GM21360 (cell line): ENCODE measurements around the gene ACOXL.

Experiments used
- ATAC-seq: cut with Tn5 transposase; IDR thresholded peaks from one replicate; pipeline ENCODE4 v1.9.1; 2021; ENCODE audit warnings: mild to moderate bottlenecking, moderate library complexity; ENCODE audit not compliant: unreplicated experiment

Gene ACOXL

GRCh38 chr2:110994250-110994961 is 262.0 kb downstream of the ACOXL start:
- ATAC-seq = no peak

DNA sequence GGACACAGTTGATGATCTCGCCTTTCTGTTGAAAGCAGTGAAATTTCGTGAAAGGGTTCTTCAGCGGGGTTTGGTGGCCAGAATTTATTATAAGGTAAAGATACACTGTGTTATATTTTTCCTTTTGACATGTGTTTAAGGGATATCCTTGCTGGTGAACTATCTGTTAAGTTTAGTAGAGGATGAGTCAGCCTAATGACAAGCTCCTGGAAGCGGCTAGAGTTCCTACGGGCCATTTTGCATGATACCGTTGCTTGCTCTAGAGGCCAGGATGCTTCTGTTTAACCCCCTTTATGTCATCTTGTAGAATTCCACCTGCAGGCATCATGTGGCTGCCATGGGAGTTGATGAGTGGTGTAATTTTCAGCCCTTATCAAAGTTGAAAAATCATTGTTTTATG is 263.5 kb downstream of the ACOXL start:
- no peak for ATAC-seq

DNA sequence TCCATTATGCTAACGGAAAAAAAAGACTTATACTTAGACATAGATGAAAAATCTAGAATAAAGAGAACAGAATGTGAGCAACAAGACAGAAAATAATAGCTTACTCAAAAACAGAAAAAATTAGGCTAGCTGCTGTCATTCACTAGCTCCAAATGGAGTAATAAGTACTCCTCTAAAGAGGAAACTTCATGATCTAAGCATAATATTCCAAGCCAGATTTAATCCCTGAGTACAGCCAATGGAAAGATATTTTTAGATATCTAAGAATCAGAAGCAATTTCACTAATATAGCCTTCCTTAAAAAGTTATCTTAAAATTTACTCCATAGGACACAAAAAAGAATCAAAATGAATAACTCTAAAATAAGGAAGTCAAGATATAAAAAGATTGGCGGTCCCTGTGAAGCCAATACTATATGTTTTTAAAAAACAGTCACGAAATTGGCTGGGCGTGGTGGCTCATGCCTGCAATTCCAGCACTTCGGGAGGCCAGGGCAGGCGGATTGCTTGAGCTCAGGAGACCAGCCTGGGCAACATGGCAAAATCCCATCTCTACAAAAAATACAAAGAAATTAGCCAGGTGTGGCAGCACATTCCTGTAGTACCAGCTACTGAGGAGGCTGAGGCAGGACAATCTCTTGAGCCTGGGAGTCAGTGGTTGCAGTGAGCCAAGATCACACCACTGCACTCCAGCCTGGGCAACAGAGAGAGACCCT is 265.1 kb downstream of the ACOXL start:
- no peak for ATAC-seq

- no peak for ATAC-seq
These were observed 265.9 kb downstream of the ACOXL start for GRCh38 chr2:110998311-110998710.

DNA sequence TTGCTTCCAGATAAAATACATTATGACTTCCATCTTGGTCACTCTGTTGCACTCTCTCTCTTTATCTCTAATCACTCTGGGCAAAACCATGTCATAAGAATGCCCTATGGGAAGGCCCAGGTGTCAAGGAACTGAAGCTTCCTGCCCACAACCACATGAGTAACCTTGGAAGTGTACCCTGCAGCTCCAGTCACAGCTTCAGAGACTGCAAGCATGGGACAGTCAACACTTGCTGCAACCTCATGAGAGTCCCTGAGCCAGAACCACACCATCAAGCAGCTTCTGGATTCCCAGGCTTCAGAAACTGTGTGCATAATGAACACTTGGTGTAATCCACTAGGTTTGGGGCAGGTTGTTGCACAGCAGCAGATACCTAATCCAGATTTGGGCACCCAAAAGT is 267.3 kb downstream of the ACOXL start:
- ATAC-seq = no peak

- ATAC-seq = no peak
These were observed 272.9 kb downstream of the ACOXL start for GRCh38 chr2:111005307-111005706.

GRCh38 chr2:111005821-111006220 is 273.4 kb downstream of the ACOXL start:
- ATAC-seq = no peak

DNA sequence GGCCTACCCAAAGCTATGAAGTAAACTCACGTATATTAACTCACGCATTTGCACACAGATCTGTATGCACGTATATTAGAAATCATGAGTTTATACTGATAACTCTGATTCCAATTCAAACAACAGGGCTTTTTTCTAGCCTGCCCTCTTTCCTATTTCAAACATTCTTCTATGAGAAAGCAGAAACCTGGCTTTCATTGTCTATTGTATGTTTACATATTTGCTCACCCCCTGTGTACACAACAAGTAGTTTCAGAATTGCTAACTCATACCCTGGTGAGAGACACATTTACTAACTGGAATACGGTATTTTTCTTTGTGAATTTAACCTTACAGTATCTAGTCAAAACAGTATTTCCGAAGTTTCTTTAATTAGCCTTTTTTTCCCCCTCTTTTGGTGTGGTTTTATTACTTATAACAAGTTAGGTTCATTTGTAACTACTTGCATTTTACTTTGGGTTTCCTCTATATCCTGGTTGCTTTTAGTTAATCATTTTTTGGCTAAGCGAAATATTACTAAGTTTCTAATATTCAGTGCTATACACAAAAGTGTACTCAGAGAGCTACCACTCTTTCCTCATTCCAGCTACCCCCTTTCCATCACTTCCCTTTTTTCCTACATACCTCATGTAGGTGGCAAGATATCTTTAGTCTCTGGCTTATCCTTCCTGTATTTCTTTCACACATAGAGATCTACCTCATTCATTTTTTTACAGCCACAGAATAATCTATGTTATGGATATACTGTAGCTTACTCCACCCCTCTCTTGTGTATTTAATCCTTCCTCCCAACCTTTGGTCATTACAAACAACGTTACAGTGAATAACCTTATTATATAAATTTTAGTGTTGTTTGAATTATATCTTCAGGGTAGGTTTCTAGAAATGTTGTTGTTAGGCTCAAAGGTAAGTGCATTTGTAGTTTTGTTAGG is 275.6 kb downstream of the ACOXL start:
- no peak for ATAC-seq

GRCh38 chr2:111011218-111011617 is 278.8 kb downstream of the ACOXL start:
- no peak for ATAC-seq

DNA sequence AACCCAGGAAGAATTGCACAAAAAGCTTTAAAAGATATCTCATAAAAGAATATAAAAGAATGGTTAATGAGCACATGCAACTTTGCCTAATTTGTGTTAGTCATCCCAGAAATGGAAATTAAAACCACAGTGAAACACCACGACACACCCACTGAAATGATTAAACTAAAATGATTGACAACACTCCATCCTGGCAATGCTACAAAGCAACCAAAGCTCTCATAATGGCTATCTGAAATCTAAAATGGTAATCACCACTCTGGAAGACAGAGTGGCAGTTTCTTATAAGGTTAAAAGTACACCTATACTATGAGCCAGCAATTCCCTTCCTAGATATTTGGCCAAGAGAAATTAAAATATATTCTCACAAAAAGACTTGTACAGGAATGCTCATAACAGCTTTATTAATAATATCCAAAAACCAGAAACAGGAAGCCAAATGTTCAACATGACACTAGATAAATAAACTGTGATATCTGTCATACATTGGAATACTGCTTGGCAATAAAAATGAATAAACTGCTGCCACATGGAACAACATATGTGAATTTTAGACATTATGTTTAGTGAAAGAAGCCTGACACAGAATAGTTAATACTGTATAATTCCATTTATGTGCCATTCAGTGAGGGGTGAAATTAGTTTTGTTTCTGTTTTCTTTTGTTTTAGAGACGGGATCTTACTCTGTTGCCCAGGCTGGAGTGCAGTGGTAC is 283.1 kb downstream of the ACOXL start:
- ATAC-seq = no peak

- no peak for ATAC-seq
These were observed 284.8 kb downstream of the ACOXL start for GRCh38 chr2:111017034-111017622.

DNA sequence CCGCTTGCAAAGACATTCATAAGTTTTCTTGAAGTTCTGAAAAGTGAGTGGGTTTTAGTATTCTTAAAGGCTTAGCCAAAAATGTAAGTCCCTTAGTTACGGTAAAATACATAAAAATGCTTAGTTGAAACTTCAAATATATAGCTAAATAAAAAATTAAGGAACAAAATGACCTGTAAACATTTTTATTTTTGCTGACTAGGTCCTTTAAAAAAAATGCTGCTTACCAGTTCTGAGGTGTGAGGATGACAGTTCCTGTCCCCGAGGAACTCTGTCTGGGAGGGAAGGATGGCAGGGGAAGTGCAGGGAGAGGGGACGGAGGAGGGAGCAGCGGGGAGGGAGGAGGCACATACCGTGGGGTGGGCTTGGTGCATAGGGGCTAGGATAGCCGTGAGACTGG is 285.5 kb downstream of the ACOXL start:
- ATAC-seq = no peak

GRCh38 chr2:111019381-111019780 is 287.0 kb downstream of the ACOXL start:
- no peak for ATAC-seq

DNA sequence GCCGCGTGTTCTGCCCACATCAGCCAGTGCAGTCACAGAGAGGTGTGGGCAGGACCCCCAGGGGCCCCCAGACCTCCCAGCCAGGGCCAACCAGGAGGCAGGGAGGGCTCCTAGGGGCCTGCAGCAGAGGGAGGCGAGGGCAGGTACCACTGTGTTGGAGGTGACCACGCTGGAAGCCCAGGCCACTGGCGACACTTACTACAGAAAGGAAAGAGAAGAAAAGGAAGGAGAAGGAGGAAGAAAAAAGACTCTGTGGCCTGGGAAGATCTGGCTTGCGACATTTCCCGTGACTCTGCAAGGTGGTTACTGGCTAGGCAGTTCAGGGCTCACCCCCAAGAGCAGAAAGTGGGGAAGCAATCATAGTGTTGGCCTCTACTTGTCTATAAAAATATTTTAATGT is 290.3 kb downstream of the ACOXL start:
- no peak for ATAC-seq

- no peak for ATAC-seq
These were observed 292.1 kb downstream of the ACOXL start for GRCh38 chr2:111024496-111024895.

DNA sequence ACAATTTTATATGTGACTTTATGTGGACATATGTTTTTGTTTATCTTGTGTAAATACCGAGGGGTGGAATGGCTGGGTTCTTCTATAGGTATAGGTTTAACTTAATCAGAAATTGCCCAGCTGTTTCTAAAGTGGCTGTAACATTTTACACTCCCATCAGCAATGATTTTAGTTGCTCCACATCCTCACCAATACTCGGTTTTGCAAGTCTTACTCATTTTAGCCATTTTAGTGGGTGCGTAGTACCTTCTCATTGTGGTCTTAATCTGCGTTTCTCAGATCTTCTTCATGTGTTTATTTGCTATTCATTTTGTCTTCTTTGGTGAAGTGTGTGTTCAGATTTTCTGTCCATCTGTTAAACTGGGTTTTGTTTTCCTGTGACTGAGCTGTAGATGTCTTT is 292.9 kb downstream of the ACOXL start:
- ATAC-seq = no peak

- ATAC-seq = no peak
These were observed 296.3 kb downstream of the ACOXL start for GRCh38 chr2:111028720-111029119.

DNA sequence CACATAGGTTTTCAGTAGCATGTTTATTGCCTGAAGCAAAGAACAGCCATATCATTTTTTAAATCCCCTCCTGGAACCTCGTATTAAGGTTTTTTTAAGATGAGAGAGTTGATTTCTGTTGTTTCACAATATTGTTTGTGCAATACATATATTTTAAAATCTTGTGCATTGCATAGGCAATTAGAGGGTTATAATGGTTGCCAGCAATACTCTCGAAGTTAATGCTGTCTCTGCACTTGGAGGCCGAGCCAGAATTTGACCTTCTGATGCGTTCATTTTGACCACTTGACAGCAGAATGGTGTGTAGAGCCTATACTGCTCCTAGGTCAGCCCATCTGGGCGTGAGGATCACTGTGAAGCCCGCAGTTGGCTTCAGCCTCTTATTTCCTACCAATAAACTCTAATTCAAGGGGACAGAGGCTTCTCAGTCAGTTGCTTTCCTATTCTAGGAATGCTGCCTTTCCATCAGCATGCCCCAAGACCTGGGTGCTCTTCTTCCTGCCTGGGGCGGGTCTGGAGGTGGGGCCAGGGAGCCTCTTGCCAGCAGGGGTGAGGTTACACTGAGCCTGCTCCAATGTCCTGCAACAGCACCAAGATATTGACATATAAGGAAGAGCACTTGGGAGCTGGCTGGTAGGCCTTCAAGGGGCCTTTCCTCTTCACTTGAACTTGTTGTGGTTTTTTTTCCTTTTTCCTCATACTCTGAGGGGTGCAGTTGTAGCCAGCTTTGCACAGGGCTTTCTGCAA is 297.0 kb downstream of the ACOXL start:
- no peak for ATAC-seq

DNA sequence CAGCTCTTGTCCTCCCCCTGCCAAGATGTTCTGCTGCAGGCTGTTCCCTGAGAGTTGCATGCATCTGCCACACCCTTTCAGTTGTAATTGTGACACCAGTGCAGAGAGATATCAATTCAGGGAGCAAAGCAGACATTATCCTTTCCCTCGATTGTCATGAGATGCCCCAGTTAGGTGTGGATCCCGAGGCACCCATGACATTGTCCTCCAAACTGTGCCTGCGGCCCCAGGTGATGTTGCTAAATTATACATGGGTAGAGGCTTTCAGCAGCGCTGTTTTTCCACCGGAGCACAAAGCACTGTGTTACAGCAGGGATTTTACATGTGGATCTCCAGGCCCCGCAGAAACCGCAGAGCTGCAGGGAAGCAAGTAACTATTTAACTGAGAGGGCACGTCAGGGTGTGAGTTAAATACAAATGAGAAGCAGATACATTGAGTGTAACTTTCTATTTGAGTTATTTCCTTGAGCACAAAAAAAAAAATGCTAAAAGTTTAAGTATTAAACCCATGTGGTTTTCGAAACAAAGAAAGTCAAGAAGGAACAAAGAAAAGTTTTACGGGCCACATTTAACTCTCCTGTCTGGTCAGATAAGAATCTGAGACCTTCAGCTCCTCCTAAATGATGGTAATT is 298.0 kb downstream of the ACOXL start:
- ATAC-seq = no peak
